Measurements from ENCODE around the gene INPP4B. TPM values are rescaled to one million over a fixed set of nuclear protein-coding genes. Genes with fewer than 3 reads are reported as not detected.
"Not testable (repeated sequence)": the region's sequence is repeated elsewhere in the genome, so short reads cannot be mapped to it uniquely, and the experiment has no call there.

The INPP4B gene
- polyA plus RNA-seq, 1 experiment, result 5.1 TPM

DNA sequence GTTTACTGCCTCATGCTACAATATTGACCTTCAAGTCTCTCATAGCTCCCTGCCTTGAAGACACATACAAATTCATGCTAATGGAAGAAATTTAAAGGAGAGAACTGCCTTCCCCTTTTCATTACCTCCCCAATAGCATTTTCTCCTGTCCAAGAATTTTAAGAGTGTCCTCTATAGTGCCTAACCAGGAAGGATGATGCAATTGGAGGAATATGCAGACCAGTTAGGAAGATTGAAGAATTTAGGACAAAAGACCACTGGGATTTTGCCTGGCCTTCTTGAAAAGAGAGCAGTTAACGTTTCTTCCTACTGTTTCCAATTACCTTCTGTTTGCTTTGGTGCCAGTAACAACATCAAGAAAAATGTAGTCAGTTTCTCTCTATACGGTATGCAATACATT is 443.9 kb downstream of the INPP4B start:
- Histone ChIP-seq H3K4me3 (ENCODE audit: low read depth, low read length) (no peak overlapping the region), H3K27me3 (ENCODE audit: control insufficient read depth, insufficient read depth, low read length) (no peaks in the 10 kb centered on the region), H3K9me3 (ENCODE audit: control insufficient read depth, insufficient read depth, low read length) (peaks cover 2% of the 10 kb centered on the region; the same call in 1 of the 2 replicates), H3K27ac (ENCODE audit: low read depth, low read length) (no peak overlapping the region)
- no peak for DNase-seq (ENCODE audit: low read depth, low spot score)
- ChIA-PET CTCF (no interaction called here), POLR2A (no interaction called here)
- TF ChIP-seq, protein P1, sequence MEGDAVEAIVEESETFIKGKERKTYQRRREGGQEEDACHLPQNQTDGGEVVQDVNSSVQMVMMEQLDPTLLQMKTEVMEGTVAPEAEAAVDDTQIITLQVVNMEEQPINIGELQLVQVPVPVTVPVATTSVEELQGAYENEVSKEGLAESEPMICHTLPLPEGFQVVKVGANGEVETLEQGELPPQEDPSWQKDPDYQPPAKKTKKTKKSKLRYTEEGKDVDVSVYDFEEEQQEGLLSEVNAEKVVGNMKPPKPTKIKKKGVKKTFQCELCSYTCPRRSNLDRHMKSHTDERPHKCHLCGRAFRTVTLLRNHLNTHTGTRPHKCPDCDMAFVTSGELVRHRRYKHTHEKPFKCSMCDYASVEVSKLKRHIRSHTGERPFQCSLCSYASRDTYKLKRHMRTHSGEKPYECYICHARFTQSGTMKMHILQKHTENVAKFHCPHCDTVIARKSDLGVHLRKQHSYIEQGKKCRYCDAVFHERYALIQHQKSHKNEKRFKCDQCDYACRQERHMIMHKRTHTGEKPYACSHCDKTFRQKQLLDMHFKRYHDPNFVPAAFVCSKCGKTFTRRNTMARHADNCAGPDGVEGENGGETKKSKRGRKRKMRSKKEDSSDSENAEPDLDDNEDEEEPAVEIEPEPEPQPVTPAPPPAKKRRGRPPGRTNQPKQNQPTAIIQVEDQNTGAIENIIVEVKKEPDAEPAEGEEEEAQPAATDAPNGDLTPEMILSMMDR (IDR thresholded peaks at IDR 0.05; ENCODE audit: low read depth, low read length), result no peak

DNA sequence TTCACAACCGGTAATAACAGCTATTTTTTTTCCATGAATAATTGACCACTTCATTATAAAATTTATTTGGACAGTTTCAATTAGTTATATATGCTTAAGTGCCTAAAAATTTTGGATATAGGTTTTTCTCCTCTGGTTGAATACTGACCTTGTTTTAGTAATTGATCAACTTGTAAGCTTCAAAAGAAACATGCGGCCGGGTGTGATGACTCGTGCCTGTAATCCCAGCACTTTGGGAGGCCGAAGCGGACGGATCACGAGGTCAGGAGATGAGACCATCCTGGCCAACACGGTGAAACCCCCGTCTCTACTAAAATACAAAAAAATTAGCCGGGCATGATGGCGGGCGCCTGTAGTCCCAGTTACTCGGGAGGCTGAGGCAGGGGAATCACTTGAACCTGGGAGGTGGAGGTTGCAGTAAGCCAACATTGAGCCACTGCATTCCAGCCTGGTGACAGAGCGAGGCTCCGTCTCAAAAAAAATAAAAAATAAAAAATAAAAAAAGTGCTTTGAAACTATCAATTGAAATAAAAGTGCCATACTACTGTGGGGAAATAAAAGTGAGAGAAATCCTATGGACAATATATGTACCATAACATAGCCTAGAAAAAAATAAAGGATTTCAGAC is 448.6 kb downstream of the INPP4B start:
- H3K27ac ChIP-seq (ENCODE audit: low read depth, low read length); H3K27me3 ChIP-seq (ENCODE audit: control insufficient read depth, insufficient read depth, low read length); DNase-seq (ENCODE audit: low read depth, low spot score); CTCF ChIA-PET; POLR2A ChIA-PET; H3K4me3 ChIP-seq (ENCODE audit: low read depth, low read length); H3K9me3 ChIP-seq (ENCODE audit: control insufficient read depth, insufficient read depth, low read length): not testable (repeated sequence)

DNA sequence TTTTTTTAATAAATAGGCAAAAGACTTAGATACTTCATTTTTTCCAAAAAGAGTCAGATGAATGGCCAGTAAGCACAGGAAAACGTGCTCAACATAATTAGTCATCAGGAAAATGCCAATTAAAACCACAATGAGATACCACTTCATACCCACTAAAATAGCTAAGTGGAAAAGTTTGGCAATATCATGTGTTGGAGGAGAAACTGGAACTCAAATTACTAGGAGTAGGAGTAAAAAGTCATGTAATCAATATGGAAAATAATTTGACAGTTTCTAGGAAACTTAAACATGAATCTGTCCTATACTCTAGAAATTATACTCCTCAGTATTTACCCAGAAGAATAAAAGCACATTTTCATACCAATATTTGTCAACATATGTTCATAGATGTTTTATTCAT is 449.8 kb downstream of the INPP4B start:
- no peak for DNase-seq (ENCODE audit: low read depth, low spot score)
- CTCF ChIA-PET, result no interaction called here
- POLR2A ChIA-PET, result no interaction called here
- no peak overlapping the region for H3K4me3 ChIP-seq (ENCODE audit: low read depth, low read length)
- TF ChIP-seq, protein P1 (IDR thresholded peaks at IDR 0.05; ENCODE audit: low read depth, low read length), result no peak
- H3K27ac ChIP-seq (ENCODE audit: low read depth, low read length), result no peak overlapping the region
- H3K27me3 ChIP-seq (ENCODE audit: control insufficient read depth, insufficient read depth, low read length), result no peaks in the 10 kb centered on the region
- H3K9me3 ChIP-seq (ENCODE audit: control insufficient read depth, insufficient read depth, low read length), result peaks cover 2% of the 10 kb centered on the region; the same call in 1 of the 2 replicates

DNA sequence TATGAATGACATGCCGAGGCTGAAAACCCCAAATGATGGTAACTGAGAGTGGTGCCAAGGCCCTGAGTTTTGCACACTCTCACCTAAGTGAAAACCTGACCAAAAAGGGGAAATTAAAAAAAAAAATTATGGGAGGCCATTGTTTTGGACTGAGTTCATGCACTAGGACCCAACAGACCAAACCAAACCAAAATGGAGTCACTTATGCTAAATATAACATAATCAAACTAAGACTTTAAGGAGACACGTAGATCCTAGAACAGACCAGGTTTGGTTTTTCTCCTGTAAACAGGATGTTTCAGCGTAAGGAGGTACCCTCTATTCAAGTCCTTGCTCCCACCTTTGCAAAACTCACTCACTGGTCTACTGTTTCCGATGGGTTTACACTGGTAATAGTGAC is 453.0 kb downstream of the INPP4B start:
- Histone ChIP-seq H3K4me3 (ENCODE audit: low read depth, low read length) (no peak overlapping the region), H3K9me3 (ENCODE audit: control insufficient read depth, insufficient read depth, low read length) (peaks cover 2% of the 10 kb centered on the region; the same call in 1 of the 2 replicates), H3K27ac (ENCODE audit: low read depth, low read length) (no peak overlapping the region), H3K27me3 (ENCODE audit: control insufficient read depth, insufficient read depth, low read length) (no peaks in the 10 kb centered on the region)
- POLR2A ChIA-PET, result no interaction called here
- TF ChIP-seq, protein P1 (IDR thresholded peaks at IDR 0.05; ENCODE audit: low read depth, low read length), result no peak
- CTCF ChIA-PET, result no interaction called here
- no peak for DNase-seq (ENCODE audit: low read depth, low spot score)

DNA sequence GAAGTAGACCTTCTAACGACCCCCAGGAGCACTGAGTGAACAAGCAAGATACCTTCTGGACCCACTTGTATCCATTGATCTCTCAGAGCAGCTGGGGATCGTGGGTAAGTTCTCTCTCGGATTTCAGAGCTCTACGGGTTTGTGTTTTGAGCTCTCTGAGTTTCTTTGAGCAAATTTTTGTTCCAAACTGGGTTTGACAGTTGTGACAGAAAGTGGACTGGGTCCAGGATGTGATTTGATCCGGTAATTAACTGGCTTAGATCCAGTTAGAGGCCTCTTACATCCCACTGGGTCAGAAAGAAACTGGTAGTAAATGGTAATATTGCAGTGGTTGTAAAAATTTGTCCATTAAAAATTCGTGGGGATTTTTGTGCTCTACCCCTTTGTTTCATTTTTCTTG is 459.2 kb downstream of the INPP4B start:
- ChIA-PET CTCF (no interaction called here), POLR2A (no interaction called here)
- DNase-seq (ENCODE audit: low read depth, low spot score), result no peak
- Histone ChIP-seq H3K27me3 (ENCODE audit: control insufficient read depth, insufficient read depth, low read length) (no peaks in the 10 kb centered on the region), H3K4me3 (ENCODE audit: low read depth, low read length) (no peak overlapping the region), H3K27ac (ENCODE audit: low read depth, low read length) (no peak overlapping the region), H3K9me3 (ENCODE audit: control insufficient read depth, insufficient read depth, low read length) (no peaks in the 10 kb centered on the region)
- TF ChIP-seq, protein P1 (IDR thresholded peaks at IDR 0.05; ENCODE audit: low read depth, low read length), result no peak

Measured in AG04450 (cell line).